Astrocyte (in vitro differentiated cells and primary cell): ENCODE results near the gene ZNF185. TPM values are rescaled to one million over a fixed set of nuclear protein-coding genes. Genes with fewer than 3 reads are reported as not detected.

Source experiments
- DNase-seq: peaks from one replicate; pipeline ENCODE4 v3.0.0-alpha.2; 2010; ENCODE audit warnings: low read depth
- FAIRE-seq: peaks from 2 replicates; lab custom pipeline; 2011; peaks lifted over from hg19 to GRCh38; lab: Jason Lieb, UNC
- H2AFZ ChIP-seq: 2 replicates; pipeline ENCODE4 v1.6.0; 2012; ENCODE audit warnings: low read depth, low read length, inconsistent platforms
- H3K27ac ChIP-seq: 2 replicates; pipeline ENCODE4 v1.5.1; 2011; ENCODE audit warnings: low read depth, low read length, inconsistent platforms
- H3K27me3 ChIP-seq: 2 replicates; pipeline ENCODE4 v1.6.0; 2011; ENCODE audit warnings: low read length, inconsistent platforms; ENCODE audit not compliant: insufficient read depth
- H3K36me3 ChIP-seq: 2 replicates; pipeline ENCODE4 v1.5.1; 2011; ENCODE audit warnings: low read length, inconsistent platforms; ENCODE audit not compliant: insufficient read depth
- H3K4me1 ChIP-seq: 2 replicates; pipeline ENCODE4 v1.5.1; 2011; ENCODE audit warnings: low read length, inconsistent platforms; ENCODE audit not compliant: insufficient read depth
- H3K4me2 ChIP-seq: 2 replicates; pipeline ENCODE4 v1.6.0; 2012; ENCODE audit warnings: low read length, inconsistent platforms
- H3K4me3 ChIP-seq: 2 replicates; pipeline ENCODE4 v1.5.1; 2011; ENCODE audit warnings: low read depth, mild to moderate bottlenecking, low read length, inconsistent platforms; ENCODE audit not compliant: insufficient read depth
- H3K79me2 ChIP-seq: 2 replicates; pipeline ENCODE4 v1.6.0; 2012; ENCODE audit warnings: mild to moderate bottlenecking, low read length, inconsistent platforms; ENCODE audit not compliant: insufficient read depth
- H3K9ac ChIP-seq: 2 replicates; pipeline ENCODE4 v1.6.0; 2012; ENCODE audit warnings: mild to moderate bottlenecking, low read length, inconsistent platforms
- H3K9me3 ChIP-seq: 2 replicates; pipeline ENCODE4 v1.5.1; 2012; ENCODE audit warnings: low read depth, mild to moderate bottlenecking, low read length, inconsistent platforms; ENCODE audit not compliant: insufficient read depth
- H4K20me1 ChIP-seq: 2 replicates; pipeline ENCODE4 v1.6.0; 2012; ENCODE audit warnings: low read length, inconsistent platforms; ENCODE audit not compliant: insufficient read depth
- H3K27ac Mint-ChIP-seq: one replicate; pipeline ENCODE4 v1.8.0; 2021; ENCODE audit warnings: mild to moderate bottlenecking, mixed read lengths; ENCODE audit not compliant: unreplicated experiment
- H3K27me3 Mint-ChIP-seq: one replicate; pipeline ENCODE4 v1.8.0; 2021; ENCODE audit warnings: low read depth, mixed read lengths; ENCODE audit not compliant: unreplicated experiment
- H3K36me3 Mint-ChIP-seq: one replicate; pipeline ENCODE4 v1.8.0; 2021; ENCODE audit warnings: low read depth, mixed read lengths; ENCODE audit not compliant: unreplicated experiment
- H3K4me1 Mint-ChIP-seq: one replicate; pipeline ENCODE4 v1.8.0; 2021; ENCODE audit warnings: low read depth, mixed read lengths; ENCODE audit not compliant: unreplicated experiment
- H3K4me3 Mint-ChIP-seq: one replicate; pipeline ENCODE4 v1.8.0; 2021; ENCODE audit warnings: mild to moderate bottlenecking, moderate library complexity, mixed read lengths; ENCODE audit not compliant: unreplicated experiment
- H3K9me3 Mint-ChIP-seq: one replicate; pipeline ENCODE4 v1.8.0; 2021; ENCODE audit warnings: mild to moderate bottlenecking, mixed read lengths; ENCODE audit not compliant: unreplicated experiment
- CTCF ChIP-seq: IDR thresholded peaks from 2 replicates; pipeline ENCODE4 v1.5.1; 2011; ENCODE audit warnings: low read depth, mild to moderate bottlenecking, inconsistent platforms, low read length, moderate library complexity; ENCODE audit not compliant: insufficient read depth
- EZH2 ChIP-seq: IDR thresholded peaks from 2 replicates; pipeline ENCODE4 v1.6.1; 2012; ENCODE audit warnings: mild to moderate bottlenecking, low read length, inconsistent platforms; ENCODE audit not compliant: insufficient read depth
- total RNA-seq: library from RNA; stranded (reverse); gene quantifications from 2 replicates; pipeline ENCODE4 v1.2.1, GENCODE V29; 2021

The ZNF185 gene
- total RNA-seq, 1 donor from 2014 or later = 16.2 TPM

GRCh38 chrX:152896450-152896849 is 1.4 kb upstream of the ZNF185 start:
- no peak for FAIRE-seq
- no peak overlapping the region for H2AFZ ChIP-seq
- H3K4me3 Mint-ChIP-seq = no peak overlapping the region

GRCh38 chrX:152898442-152898841 is 575 bp downstream of the ZNF185 start:
- Histone ChIP-seq H3K4me1 (peaks cover 22% of the 10 kb centered on the region), H3K27ac (no peak overlapping the region), H3K9me3 (no peaks in the 10 kb centered on the region), H3K36me3 (no peaks in the 10 kb centered on the region), H3K79me2 (no peaks in the 10 kb centered on the region), H2AFZ (no peak overlapping the region), H4K20me1 (no peaks in the 10 kb centered on the region), H3K4me3 (peak overlapping the region; percentile 42), H3K27me3 (no peaks in the 10 kb centered on the region), H3K9ac (peak overlapping the region; percentile 66), H3K4me2 (peak overlapping the region; percentile 79)
- Mint-ChIP-seq H3K36me3 (no peaks in the 10 kb centered on the region), H3K4me1 (peaks cover 13% of the 10 kb centered on the region), H3K27ac (no peak overlapping the region), H3K27me3 (peaks cover 2% of the 10 kb centered on the region), H3K9me3 (no peaks in the 10 kb centered on the region), H3K4me3 (peak overlapping the region; percentile 74)
- TF ChIP-seq EZH2 = no peak
- no peak for TF ChIP-seq CTCF
- DNase-seq (no peak), FAIRE-seq (no peak)

More at GRCh38 chrX:152896450-152896849, 1.4 kb upstream of the ZNF185 start:
- H3K36me3 Mint-ChIP-seq = no peaks in the 10 kb centered on the region
- Histone ChIP-seq H3K4me2 (peak overlapping the region; percentile 79), H4K20me1 (no peaks in the 10 kb centered on the region), H3K27ac (peak overlapping the region; percentile 19), H3K4me3 (no peak overlapping the region), H3K79me2 (no peaks in the 10 kb centered on the region), H3K27me3 (no peaks in the 10 kb centered on the region), H3K36me3 (no peaks in the 10 kb centered on the region), H3K4me1 (peaks cover 12% of the 10 kb centered on the region), H3K9ac (no peak overlapping the region), H3K9me3 (no peaks in the 10 kb centered on the region)
- peaks cover 9% of the 10 kb centered on the region for H3K4me1 Mint-ChIP-seq
- peak overlapping the region; percentile 41 for H3K27ac Mint-ChIP-seq
- no peaks in the 10 kb centered on the region for H3K9me3 Mint-ChIP-seq
- H3K27me3 Mint-ChIP-seq = peaks cover 5% of the 10 kb centered on the region
- TF ChIP-seq EZH2 (no peak), CTCF (no peak)
- DNase-seq = no peak

GRCh38 chrX:152899111-152899873 is 1.4 kb downstream of the ZNF185 start:
- Histone ChIP-seq H3K4me1 (peaks cover 27% of the 10 kb centered on the region), H3K4me3 (no peak overlapping the region), H3K27ac (no peak overlapping the region), H3K27me3 (no peaks in the 10 kb centered on the region), H3K36me3 (no peaks in the 10 kb centered on the region), H4K20me1 (no peaks in the 10 kb centered on the region), H3K9ac (no peak overlapping the region), H2AFZ (no peak overlapping the region), H3K9me3 (no peaks in the 10 kb centered on the region), H3K79me2 (no peaks in the 10 kb centered on the region), H3K4me2 (no peak overlapping the region)
- no peak overlapping the region for H3K27ac Mint-ChIP-seq
- H3K27me3 Mint-ChIP-seq = no peaks in the 10 kb centered on the region
- H3K4me1 Mint-ChIP-seq = peaks cover 13% of the 10 kb centered on the region
- TF ChIP-seq EZH2 (no peak), CTCF (no peak)
- H3K9me3 Mint-ChIP-seq = no peaks in the 10 kb centered on the region
- no peak overlapping the region for H3K4me3 Mint-ChIP-seq
- no peak for FAIRE-seq
- no peaks in the 10 kb centered on the region for H3K36me3 Mint-ChIP-seq
- no peak for DNase-seq
